SH-SY5Y (cell line): ENCODE results near the gene FAAH2.

ENCODE experiments used
- GATA2 ChIP-seq: IDR thresholded peaks from 2 replicates; pipeline ENCODE4 v1.6.1; 2011; ENCODE audit warnings: mild to moderate bottlenecking, low read depth, low read length
- GATA3 ChIP-seq: IDR thresholded peaks from 2 replicates; pipeline ENCODE4 v1.6.1; 2011; ENCODE audit warnings: low read depth, mild to moderate bottlenecking, low read length, moderate library complexity

Gene FAAH2

DNA sequence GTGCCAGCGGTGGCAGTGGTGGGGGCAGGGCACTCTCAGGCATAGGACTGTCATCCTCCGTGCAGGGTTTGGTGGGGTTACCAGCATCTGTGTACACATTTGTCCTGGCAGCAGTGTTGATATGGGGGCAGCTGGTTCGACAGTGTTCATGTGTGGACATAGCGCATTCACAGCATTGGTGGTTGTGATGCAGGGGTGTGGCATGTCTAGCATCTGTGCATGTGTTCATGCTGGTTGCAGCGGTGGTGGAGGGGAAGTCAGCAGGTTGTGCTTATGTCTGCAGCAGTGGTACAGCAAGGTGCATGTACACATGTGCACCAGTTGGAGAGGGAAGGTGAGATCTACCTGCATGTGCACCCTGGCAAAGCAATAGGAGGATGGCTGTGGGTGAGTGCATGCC, 230.0 kb downstream of the FAAH2 start:
- TF ChIP-seq GATA2 (no peak), GATA3 (no peak)

DNA sequence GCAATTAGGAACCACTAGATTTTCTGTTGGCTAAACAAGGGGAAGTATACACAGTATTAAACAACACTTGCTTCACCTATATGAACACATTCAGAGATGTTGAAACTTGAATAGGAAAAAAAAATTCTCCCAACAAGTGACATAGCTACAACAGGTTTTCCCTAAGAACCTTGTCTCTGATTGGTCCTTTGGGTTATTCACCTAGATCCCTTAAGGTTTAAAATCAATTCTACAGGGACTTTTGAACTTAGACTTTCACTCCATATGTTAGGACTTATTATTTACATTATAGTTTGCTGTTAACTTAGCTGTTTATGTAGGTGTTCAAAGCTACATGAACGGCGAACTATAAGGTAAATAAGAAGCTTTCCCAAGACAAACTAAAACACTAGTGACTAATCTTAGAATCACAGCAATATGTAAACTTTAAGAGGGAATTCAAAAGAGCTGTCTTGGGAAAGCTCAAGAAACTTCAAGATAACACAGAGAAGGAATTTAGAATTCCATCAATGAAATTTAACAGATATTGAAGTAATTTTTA, 233.1 kb downstream of the FAAH2 start:
- TF ChIP-seq GATA2 (no peak), GATA3 (no peak)

DNA sequence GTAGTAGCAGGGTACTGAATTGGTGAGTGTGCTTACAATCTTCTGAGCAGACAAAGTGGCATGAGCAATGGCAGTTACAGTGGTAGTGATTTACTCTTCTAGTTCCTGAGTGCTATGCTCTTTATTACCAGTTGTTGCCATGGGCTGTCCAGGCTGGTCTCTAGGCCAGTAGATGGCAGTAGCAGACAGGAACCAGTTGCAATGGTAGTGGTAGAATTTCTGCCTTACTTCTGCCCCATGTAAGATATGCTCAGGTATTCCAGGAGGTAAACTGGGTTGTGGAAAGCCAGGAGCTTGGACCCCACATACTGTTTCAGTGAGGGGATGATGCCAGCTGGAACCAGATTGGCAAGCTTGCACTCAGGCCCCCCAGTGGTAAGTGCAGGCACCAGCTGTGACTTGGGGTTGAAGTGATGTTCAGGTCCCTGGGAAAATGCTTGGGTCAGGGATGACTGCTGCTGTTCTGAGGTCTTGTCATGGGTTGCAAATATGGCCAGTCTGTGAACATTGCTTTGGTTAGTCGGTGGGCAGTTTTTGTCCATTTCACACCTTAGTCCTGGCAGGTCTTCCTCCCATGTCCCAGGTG, 242.3 kb downstream of the FAAH2 start:
- TF ChIP-seq GATA3 (no peak), GATA2 (no peak)
